ENCODE measurements around the gene D2HGDH.
"Not testable (repeated sequence)": the region's sequence is repeated elsewhere in the genome, so short reads cannot be mapped to it uniquely, and the experiment has no call there.

The D2HGDH gene

DNA sequence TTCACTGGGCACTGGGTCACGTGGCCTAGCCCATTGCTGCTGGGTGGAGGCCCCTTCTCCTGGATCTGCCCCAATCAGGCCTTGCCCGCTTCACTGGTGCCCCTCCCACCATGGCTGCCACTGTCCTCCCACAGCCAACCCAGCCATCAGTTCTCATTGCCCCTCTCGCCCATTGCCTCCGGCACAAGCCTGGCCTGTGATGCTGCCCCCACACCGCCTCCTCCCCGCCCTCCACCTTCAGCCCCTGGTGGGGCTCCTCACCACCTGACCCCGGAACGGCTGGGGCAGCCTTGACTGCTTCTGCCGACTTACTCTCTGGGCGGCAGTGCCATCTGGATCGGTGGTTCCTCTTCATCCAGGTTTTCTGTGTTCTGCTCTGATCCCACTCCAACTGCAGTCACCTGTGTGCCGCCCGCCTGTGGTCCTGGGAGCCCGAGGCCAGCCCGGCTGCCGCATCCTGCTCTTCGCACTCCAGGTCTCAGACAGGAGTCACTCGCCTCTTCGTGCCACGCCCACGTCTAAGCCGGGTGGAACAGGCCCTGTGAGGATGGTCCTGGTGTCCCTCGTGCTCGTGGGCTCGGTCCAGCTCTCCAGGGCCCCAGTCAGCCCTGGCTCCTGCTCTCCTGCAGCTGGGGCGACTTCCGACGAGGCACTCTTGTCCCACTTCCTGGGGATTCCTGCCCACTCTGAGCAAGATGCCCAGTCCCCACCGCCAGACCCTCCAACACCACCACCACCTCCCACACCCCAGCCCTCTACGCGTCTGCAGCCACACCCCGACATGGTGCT, 14.2 kb downstream of the D2HGDH start:
- no peak for DNase-seq (ENCODE audit: low spot score)

DNA sequence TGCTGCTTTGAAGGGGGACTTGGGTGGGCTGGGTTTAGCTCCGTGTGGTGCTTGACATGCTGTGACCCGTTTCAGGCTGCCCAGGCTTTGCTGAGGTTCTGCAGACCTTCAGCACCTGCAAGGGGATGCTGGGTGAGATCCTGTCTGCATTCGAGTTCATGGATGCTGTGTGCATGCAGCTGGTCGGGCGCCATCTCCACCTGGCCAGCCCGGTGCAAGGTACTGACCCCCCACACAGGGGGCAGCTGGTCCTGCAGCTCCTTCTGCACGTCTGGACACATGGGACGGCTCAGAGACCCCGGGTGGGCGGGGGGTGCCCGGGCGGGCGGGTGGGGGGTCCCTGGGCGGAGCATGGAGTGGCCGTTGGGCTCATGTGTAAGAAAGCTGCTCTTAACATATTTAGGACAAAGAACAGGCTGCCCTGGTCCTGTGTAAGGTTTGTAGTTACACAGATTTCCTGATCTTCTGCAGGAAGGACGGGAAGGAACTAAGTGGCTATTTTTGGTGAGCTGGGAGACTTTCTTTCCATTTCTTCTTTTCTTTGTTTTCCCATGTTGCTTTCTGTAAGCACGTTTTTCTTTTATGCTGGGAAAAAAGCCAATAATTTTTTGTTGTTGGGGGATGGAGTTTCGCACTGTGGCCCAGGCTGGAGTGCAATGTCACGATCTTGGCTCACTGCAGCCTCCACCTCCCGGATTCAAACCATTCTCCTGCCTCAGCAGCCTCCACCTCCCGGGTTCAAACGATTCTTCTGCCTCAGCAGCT, 15.8 kb downstream of the D2HGDH start:
- no peak for DNase-seq (ENCODE audit: low spot score)

DNA sequence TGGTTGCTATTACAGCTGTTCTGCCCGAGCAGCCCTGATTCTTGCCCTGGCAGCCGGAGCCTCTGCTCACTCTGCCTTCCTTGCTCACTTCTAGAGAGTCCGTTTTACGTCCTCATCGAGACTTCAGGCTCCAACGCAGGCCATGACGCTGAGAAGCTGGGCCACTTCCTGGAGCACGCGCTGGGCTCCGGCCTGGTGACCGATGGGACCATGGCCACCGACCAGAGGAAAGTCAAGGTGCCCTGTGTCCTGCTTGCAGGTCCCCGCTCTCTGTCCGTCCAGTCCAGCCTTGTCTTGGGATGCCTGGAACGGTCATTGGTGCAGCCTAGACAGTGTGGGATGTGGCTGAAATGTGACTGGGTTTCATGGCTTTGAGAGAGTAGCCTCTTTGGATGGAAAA, 16.7 kb downstream of the D2HGDH start:
- DNase-seq (ENCODE audit: low spot score) = no peak

DNA sequence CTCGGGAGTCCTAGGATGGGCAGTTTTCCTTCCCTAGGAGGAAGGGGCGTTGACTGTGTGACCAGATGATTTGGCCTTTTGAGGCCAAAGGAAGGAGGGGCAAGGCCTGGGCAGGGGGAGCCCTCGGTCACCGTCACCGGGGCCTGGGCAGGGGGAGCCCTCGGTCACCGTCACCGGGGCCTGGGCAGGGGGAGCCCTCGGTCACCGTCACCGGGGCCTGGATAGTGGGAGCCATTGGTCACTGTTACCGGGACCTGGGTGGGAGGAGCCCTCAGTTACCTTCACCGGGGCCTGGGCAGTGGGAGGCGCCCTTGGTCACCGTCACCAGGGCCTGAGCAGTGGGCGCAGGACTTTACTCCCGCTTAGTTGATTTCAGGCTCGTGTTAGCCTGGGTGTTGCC, 17.3 kb downstream of the D2HGDH start:
- no peak for DNase-seq (ENCODE audit: low spot score)

DNA sequence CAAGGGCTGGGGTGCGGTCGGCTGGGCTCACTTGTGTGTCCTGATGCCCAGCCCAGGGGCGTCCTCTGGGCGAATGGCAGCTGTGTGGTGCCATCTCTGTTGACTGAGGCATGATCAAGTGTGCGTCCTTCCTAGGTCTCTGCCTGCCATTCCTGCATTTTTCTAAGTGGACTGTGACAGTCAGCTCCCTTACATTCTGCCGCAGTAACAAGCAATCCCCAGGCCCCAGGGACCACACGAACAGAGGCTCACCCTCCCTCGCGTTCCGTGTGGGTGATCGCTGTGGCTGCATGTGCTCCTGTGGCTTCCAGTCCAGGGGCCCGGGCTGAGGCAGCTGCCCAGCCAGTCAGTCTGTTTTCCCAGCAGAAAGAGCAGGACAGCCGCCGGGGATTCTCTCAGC, 17.8 kb downstream of the D2HGDH start:
- DNase-seq (ENCODE audit: low spot score) = no peak

DNA sequence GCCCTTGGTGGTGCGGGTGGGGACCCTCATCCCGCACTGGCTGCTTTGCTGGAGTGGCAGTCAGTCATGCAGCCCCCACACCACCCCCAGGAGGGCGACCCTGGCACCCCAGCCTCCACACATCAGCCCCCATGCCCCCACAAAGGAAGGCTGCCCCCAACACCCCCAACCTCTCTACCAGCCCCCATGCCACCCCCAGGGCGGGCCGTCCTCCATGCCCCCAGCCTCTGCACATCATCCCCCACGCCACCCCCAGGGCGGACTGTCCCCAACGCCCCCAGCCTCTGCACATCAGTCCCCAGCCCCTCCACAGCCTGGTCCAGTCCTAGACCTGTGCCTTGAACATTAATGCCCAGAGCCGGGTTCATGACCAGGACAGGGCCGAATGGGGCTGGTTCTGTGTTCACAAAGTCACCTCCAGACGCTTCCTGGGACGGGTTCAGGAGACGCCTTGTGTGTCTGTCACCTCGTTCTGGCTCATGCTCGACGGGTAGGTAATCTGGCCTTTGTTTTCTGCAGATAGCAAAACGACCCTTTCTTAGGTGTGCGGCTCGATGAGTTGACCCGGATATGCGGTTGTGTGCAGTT, 18.4 kb downstream of the D2HGDH start:
- DNase-seq (ENCODE audit: low spot score) = no peak

DNA sequence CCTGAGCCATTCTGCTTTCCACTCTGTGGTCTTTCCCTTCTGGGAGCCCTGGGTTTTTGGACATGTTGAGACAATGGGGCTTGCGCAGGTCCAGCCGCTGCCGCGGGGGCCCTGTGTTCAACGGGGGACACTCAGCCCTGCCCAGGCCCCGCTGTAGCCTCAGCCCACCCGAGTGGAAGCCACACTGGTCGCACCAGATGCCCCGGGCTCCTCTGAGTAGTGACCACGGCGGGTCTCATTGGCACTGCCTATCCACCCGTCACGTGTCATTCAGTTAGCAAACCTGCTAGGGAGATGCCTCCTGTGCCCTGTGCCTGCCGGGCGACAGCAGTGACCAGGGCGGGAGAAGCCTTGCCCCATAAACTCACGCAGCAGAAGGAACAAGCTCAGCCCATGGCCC, 19.1 kb downstream of the D2HGDH start:
- DNase-seq (ENCODE audit: low spot score) = no peak

DNA sequence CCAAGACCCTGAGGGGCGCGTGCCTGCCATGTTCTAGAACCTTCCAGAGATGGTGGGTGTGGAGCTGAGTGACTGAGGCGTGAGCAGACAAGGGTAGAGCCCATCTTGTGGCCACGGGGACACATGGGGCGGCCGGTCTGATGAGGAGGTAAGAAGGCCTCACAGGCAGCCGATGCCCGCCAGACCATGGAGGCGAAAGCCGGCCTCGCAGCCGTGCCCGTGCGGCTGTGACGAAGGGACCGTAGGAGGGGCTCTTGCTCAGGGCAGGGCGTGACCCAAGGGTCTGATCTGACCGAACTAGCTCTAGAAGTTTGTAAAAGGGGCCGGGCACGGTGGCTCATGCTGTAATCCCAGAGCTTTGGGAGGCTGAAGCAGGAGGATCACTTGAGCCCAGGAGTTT, 19.6 kb downstream of the D2HGDH start:
- DNase-seq (ENCODE audit: low spot score) = no peak

DNA sequence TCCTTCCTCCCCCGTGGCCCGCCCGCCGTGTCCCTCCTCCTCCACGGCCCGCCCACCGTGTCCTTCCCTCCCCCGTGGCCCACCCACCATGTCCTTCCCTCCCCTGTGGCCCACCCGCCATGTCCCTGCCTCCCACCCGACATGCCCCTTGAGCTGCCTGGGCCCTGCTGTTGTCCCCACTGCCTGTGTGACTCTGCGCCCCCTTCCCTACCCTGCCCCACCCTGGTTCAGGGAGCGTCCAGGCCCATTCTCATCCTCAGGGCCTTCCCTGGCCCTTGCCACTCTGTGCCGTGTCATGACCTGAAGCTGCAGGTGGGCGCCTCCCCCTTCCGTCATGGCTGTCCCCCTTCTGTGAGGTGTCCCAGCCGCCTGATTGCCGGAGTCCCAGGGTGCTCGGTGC, 20.7 kb downstream of the D2HGDH start:
- DNase-seq (ENCODE audit: low spot score) = no peak

DNA sequence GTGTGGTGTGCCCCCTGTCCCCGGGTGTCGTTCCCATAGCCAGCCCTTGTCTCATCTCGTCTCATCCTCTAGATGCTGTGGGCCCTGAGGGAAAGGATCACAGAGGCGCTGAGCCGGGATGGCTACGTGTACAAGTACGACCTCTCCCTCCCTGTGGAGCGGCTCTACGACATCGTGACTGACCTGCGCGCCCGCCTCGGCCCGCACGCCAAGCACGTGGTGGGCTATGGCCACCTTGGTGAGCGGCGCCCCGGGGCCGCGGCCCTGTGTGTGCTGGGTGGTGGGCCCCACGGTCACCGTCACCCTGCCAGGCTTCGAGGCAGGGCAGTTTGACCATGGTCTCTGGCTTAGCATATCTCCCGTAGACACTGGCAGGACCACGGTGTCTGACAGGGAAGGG, 21.3 kb downstream of the D2HGDH start:
- DNase-seq (ENCODE audit: low spot score) = no peak

DNA sequence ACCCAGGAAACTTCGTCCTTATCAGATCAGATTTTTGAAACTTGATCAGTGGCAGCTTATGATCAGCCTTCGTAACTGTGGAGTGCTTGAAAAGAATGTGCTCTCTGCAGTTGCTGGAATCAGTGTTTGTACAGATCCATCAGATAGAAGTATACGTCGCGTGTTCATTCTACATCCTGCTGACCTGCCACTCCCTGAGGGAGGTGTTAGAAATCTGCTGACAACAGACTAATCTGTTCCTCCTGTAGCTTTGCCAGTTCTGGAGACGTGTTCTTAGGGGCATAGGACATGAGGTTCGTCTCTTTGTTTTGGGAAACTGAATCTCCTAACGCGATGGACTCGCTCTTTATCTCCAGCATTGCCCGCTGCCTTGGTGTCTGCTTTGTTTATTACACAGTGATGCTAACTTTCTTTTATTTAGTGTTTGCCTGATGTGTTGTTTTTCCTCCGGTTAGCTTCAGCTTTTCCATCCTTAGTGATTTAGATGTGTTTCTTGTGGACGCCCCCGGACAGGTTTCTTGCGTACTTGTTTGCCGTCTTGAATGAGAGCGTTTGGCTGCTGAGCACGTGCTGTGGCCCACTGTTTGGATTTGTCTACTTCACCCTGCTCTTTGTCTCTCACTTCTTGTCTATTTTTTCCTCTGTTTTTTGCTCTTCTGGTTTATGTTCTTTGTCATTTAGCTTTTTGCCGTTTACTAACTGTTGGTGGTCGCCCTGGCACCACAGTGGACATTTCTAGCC, 24.8 kb downstream of the D2HGDH start:
- no peak for DNase-seq (ENCODE audit: low spot score)

DNA sequence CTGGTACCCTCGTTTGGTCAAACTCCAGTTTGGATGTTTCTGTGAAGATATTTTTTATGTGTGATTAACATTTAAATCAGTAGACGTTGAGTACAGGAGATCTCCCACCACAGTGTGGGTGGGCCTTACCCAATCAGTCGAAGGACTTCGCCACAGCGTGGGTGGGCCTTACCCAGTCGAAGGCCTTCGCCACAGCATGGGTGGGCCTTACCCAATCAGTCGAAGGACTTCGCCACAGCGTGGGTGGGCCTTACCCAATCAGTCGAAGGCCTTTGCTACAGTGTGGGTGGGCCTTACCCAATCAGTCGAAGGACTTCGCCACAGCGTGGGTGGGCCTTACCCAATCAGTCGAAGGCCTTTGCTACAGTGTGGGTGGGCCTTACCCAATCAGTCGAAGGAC, 25.5 kb downstream of the D2HGDH start:
- not testable (repeated sequence) for DNase-seq (ENCODE audit: low spot score)

DNA sequence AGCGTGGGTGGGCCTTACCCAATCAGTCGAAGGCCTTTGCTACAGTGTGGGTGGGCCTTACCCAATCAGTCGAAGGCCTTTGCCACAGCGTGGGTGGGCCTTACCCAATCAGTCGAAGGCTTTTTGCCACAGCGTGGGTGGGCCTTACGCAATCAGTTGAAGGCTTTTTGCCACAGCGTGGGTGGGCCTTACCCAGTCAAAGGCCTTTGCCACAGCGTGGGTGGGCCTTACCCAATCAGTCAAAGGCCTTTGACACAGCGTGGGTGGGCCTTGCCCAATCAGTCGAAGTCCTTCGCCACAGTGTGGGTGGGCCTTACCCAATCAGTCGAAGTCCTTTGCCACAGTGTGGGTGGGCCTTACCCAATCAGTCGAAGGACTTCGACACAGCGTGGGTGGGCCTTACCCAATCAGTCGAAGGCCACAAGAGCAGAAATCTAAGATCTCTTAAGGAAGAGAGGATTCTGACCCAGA, 25.9 kb downstream of the D2HGDH start:
- DNase-seq (ENCODE audit: low spot score) = no peak

DNA sequence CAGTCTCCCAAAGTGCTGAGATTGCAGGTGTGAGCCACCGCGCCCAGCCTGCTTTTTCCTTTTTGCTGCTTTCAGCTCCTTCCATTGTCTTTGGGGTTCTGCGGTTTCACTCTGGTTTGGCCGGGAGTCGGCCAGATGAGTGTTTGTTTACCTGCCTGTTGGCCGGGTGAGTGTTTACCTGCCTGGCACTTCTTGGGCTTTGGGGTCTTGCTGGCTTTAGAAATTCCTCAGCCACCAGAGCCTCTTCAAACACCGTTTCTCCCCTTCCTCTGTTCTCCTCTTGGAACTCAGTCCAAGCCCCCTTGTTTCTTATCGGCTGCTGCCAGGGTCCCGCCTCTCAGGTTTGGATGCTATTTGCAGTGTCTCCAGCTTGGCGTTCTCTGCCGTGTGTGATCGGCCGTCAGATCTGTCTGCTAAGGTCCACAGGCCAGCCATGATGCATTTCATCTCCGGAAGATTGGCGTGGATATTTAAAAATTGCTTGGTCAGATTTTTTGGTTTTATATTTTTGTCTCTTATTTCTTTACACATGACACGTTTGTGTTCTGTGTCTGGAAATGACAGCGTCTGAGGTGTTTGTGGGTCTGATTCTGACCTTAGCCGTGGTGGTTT, 28.0 kb downstream of the D2HGDH start:
- no peak for DNase-seq (ENCODE audit: low spot score)

DNA sequence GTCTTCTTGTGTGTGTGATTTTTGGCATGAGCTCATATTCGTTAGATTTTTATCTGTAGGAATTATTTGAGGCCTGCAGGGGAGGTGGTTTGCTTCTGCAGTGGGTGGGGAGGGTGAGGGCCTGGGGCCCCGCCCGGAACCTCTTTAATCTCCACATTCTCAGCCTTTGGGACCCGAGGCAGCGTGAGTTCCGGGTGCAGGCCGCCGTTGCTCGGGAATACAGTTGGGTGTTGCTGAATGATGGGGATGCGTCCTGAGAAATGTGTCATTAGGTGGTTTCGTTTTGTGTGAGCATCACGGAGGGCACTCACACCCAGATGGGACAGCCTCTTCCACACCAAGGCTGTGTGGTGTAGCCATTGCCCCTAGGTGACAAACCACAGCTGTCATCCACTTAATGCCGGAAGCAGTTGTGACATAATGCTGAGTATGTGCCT, 28.5 kb downstream of the D2HGDH start:
- no peak for DNase-seq (ENCODE audit: low spot score)

DNA sequence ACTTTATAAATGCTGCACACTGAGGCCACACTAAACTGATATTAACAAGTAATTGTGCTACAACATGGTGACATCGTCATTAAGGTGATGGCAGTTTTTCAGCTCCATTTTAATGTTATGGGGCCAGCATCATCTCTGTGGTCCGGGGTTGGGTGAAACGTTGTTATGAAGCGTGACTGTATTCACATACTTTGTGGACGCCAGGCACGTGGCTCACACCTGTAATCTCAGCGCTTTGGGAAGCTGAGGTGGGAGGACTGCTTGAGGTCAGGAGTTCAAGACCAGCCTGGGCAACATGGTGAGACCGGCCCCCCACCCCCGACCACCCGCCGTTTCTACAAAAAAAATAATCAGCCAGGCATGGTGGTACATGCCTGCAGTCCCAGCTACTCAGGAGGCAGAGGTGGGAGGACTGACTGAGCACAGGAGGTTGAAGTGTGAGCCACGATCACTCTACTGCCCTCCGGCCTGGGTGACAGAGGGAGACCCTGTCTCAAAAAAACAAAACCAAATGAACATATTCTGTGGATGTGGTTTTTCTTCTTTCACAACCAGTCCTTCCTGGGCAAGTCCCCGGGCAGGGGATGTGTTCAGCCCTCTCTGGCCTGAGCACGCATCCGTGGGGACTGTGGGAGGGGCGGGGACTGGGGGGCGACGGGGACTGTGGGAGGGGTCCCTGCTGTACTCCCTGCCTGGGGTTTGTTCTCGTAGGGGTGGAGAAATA, 29.3 kb downstream of the D2HGDH start:
- DNase-seq (ENCODE audit: low spot score) = no peak

DNA sequence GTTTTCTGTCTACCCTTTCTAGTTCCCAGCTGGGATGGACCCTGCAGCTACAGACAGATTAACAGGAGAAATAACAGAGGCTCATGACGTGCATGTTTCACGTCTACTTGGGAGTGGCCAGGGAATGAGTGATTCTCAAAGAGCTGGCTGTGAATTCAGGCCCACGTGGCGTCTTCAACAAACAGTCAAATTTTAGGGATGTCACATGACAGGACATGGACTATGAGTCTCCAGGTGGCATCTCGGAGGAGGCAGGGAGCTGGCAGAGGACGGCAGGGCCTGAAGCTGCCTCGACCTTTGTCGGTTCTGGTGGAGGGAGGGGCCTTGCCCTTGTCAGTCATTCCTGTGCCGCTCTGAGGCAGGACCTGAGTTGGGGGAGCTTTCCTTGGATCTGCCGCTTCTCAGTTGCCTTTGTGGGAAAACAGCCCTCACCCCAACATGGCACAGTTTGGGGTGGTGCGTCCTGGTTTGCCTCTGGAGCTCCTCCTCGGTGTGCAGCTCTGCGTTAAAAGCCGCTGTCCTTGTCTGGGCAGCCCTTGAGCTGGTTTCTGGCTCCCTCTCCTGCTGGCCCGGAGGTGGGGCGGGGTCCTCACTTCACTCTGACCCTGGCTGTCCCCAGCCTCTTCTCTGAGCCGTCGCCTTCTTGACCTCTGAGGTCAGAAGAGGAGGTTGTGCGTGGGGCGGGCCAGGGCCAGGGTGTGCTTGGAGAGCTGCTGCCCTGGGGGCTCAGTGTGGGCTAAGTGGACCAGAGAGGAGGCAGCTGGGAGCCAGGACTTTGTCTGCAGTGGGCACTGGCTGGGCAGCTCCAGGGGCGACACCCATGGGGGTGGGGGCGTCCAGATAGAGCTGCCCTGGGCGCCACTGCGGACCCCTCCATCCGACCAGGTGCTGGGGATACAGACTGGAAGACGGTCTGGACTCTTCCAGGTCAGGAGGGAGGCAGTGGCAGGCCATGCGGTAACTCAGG, 30.1 kb downstream of the D2HGDH start:
- DNase-seq (ENCODE audit: low spot score) = no peak

DNA sequence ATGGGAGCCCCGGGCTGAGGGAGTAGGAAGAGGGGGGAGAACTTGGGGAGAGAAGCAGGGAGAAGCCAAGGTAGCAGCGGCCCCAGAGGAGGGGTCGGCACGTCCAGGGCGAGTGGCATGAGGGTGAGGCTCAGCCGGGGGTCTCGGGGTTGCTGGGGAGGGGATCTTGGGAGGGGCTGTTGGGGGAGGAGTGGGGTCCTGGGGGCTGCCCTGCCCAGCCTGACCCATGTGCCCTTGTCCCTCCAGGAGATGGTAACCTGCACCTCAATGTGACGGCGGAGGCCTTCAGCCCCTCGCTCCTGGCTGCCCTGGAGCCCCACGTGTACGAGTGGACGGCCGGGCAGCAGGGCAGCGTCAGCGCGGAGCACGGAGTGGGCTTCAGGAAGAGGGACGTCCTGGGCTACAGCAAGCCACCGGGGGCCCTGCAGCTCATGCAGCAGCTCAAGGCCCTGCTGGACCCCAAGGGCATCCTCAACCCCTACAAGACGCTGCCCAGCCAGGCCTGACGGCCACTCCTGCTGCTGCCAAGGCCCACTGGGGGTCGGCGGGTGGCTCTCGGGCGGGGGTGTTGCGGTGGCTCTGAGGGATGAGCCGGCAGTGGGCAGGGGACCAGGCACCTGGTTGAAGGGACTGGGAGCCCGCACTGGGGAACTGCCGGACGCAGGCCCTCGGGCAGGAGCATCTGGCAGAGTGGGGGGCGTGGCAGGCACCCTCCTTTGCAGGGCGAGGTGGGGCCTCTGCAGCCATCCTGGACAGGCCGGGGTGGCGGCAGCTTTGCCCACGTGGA, 33.2 kb downstream of the D2HGDH start:
- no peak for DNase-seq (ENCODE audit: low spot score)

DNA sequence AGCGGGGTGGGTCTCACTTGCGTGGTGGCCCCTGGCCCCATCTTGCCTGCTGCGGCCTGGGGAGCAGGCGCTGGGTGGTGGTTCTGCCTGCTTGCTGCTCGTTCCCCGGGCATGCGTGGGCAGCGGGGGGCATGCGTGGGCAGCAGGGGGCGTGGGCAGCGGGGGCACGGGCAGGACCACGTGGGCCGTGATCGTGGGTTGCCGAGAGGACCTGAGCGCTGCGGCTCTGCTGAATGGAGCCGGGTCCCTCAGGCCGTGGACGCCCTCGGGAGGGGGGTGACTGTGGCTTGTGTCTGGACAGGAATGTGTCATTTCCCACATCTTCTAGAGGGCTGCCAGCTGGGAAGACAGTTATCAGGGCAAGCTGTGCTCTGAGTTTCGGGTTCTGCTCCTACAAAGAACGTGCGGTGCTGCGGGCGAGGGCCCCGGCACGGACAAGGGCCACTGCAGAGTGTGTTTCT, 33.9 kb downstream of the D2HGDH start:
- DNase-seq (ENCODE audit: low spot score) = peak; percentile 5
